GM23248 (cell line): ENCODE data around the gene NEB.

Experiments
- EZH2 ChIP-seq: fragments of 200-600 bp; sonication (generic); IDR thresholded peaks from 2 replicates; pipeline ENCODE4 v1.6.1; 2018; ENCODE audit warnings: antibody characterized with exemption, mild to moderate bottlenecking; ENCODE audit not compliant: insufficient read depth, poor library complexity, severe bottlenecking
- EZH2phosphoT487 ChIP-seq: fragments of 200-600 bp; sonication (generic); IDR thresholded peaks from 2 replicates; pipeline ENCODE4 v1.6.1; 2018; ENCODE audit warnings: antibody characterized with exemption, moderate library complexity, mild to moderate bottlenecking, low read depth; ENCODE audit not compliant: insufficient read depth

DNA sequence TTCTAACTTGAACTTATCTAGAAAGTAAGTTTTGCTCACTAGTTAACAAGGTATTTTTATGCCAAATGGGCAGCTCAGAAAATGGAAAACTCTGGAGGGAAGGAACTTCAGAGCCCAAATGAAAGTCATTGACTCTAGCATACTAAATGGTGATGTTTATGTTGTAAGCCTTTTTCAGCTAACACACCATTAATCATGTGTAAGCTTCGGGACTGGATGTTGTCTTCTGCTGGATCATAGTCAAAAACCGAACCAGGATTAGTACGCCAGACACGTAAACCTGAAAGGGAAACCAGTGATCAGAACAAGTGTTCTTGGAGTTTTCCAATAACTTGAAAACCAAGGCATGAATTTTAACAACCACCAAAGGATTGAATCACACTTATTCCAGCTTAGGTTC lies 242.8 kb downstream of the NEB start:
- TF ChIP-seq EZH2phosphoT487 (no peak), EZH2 (no peak)
